Loucy (cell line): ENCODE results near the gene HSPA14.
"Not testable (repeated sequence)": the region's sequence is repeated elsewhere in the genome, so short reads cannot be mapped to it uniquely, and the experiment has no call there.

Experiments used
- EZH2phosphoT487 ChIP-seq: fragments of 200-600 bp; IDR thresholded peaks from 2 replicates; pipeline ENCODE4 v1.6.1; 2018; ENCODE audit warnings: antibody characterized with exemption, mild to moderate bottlenecking, moderate library complexity, borderline replicate concordance
- TF ChIP-seq, protein P1 (sequence below): fragments of 200-600 bp; sonication (generic); conservative IDR thresholded peaks from 2 replicates; pipeline ENCODE4 v1.5.1; 2014; ENCODE audit warnings: mild to moderate bottlenecking, antibody characterized with exemption, low read length

DNA sequence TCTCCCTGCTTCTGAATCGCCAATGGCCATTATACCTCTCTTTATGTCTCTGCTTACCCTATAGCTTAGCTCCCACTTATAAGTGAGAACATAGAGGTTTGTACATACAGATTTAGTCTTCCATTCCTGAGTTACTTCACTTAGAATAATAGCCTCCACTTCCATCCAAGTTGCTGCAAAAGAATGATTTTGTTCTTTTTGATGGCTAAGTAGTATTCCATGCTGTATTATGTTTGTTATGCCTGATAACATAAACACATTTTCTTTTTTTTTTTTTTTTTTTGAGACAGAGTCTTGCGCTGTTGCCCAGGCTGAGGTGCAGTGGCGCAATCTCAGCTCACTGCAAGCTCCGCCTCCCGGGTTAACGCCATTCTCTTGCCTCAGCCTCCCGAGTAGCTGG is 21.4 kb upstream of the HSPA14 start:
- TF ChIP-seq, protein P1, sequence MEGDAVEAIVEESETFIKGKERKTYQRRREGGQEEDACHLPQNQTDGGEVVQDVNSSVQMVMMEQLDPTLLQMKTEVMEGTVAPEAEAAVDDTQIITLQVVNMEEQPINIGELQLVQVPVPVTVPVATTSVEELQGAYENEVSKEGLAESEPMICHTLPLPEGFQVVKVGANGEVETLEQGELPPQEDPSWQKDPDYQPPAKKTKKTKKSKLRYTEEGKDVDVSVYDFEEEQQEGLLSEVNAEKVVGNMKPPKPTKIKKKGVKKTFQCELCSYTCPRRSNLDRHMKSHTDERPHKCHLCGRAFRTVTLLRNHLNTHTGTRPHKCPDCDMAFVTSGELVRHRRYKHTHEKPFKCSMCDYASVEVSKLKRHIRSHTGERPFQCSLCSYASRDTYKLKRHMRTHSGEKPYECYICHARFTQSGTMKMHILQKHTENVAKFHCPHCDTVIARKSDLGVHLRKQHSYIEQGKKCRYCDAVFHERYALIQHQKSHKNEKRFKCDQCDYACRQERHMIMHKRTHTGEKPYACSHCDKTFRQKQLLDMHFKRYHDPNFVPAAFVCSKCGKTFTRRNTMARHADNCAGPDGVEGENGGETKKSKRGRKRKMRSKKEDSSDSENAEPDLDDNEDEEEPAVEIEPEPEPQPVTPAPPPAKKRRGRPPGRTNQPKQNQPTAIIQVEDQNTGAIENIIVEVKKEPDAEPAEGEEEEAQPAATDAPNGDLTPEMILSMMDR, result not testable (repeated sequence)
- TF ChIP-seq EZH2phosphoT487, result not testable (repeated sequence)
